ENCODE results near the gene HPSE. TPM values are rescaled to one million over a fixed set of nuclear protein-coding genes. Genes with fewer than 3 reads are reported as not detected.

Gene HPSE
- total and polyA plus RNA-seq, 9 of the 15 experiments (the other 6 are each of a cell fraction or from before 2014, with no cell fraction given): 0.01 to 0.42 (median 0.14) TPM; not detected in 1

- H2AFZ ChIP-seq (ENCODE audit: low read depth, low read length): no peak overlapping the region
- FAIRE-seq: no peak
- peaks cover 34 to 44% of the 10 kb centered on the region in 2 experiments; a peak in 4 of 5 replicates for H3K27me3 ChIP-seq (ENCODE audit: control insufficient read depth in 2 of 2, insufficient read depth in 2 of 2, low read length in 2 of 2)
- no peaks in the 10 kb centered on the region for H3K4me1 ChIP-seq (replicated peaks in 1 of 2; ENCODE audit: control insufficient read depth in 2 of 2, insufficient read depth in 2 of 2, low read length in 2 of 2)
- no peaks in the 10 kb centered on the region for H3K9me3 ChIP-seq (replicated peaks; ENCODE audit: control insufficient read depth, insufficient read depth, low read depth, low read length)
- POLR2A ChIA-PET: no interaction called here
- no peaks in the 10 kb centered on the region for H3K79me2 ChIP-seq (ENCODE audit: control insufficient read depth, insufficient read depth, low read length)
- no peak overlapping the region for H3K4me3 ChIP-seq
- intact Hi-C loops (cut with micrococcal nuclease) (no loop called here), in situ Hi-C loops (cut with MboI) (no loop called here)
- WGBS (ENCODE audit: insufficient coverage, low coverage, missing lambda C conversion rate): 0% methylated on average over 3 of the region's 3 CpGs
- no peaks in the 10 kb centered on the region for H3K9me1 ChIP-seq (ENCODE audit: control insufficient read depth, insufficient read depth, low read length)
- H4K20me1 ChIP-seq (replicated peaks; ENCODE audit: control insufficient read depth, insufficient read depth, low read length): no peaks in the 10 kb centered on the region
- CTCF ChIA-PET (ENCODE audit: low intra/inter-chr PET ratio): no interaction called here
- BruUV-seq (replicated peaks): no TSS peak
- H3K9ac ChIP-seq (ENCODE audit: insufficient read depth in 1 of 2, low read depth in 2 of 2, low read length in 2 of 2): no peak overlapping the region
- no peak overlapping the region for H3K27ac ChIP-seq (ENCODE audit: extremely low read depth, low read depth, low read length)
- no peak for ATAC-seq
- no peak for DNase-seq (ENCODE audit: extremely low read depth in 1 of 4, low spot score in 3 of 4)
- no peaks in the 10 kb centered on the region for H3K36me3 ChIP-seq (ENCODE audit: control insufficient read depth, insufficient read depth, low read length)
- H3K4me2 ChIP-seq (ENCODE audit: insufficient read depth, low read length): no peak overlapping the region
- no peak for TF ChIP-seq ZBTB40 (IDR thresholded peaks at IDR 0.05)
- TF ChIP-seq ZBTB40 (CRISPR knock-in tag; IDR thresholded peaks at IDR 0.05): no peak
- no peak for TF ChIP-seq CAMTA2 (CRISPR knock-in tag; conservative IDR thresholded peaks at IDR 0.05)
- TF ChIP-seq CBX8 (IDR thresholded peaks at IDR 0.05; ENCODE audit: borderline replicate concordance, extremely low read depth, low read depth, low read length, poor library complexity, severe bottlenecking): no peak
- TF ChIP-seq ZNF77 (CRISPR knock-in tag; IDR thresholded peaks at IDR 0.05): no peak
- no peak for TF ChIP-seq BRD4 (IDR thresholded peaks at IDR 0.05)
- TF ChIP-seq, protein P1, sequence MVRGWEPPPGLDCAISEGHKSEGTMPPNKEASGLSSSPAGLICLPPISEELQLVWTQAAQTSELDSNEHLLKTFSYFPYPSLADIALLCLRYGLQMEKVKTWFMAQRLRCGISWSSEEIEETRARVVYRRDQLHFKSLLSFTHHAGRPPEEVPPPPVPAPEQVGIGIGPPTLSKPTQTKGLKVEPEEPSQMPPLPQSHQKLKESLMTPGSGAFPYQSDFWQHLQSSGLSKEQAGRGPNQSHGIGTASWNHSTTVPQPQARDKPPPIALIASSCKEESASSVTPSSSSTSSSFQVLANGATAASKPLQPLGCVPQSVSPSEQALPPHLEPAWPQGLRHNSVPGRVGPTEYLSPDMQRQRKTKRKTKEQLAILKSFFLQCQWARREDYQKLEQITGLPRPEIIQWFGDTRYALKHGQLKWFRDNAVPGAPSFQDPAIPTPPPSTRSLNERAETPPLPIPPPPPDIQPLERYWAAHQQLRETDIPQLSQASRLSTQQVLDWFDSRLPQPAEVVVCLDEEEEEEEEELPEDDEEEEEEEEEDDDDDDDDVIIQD (CRISPR knock-in tag; IDR thresholded peaks at IDR 0.05): no peak
- no peak for TF ChIP-seq HEY1 (CRISPR knock-in tag; IDR thresholded peaks at IDR 0.05; ENCODE audit: borderline replicate concordance)
- TF ChIP-seq LARP7 (IDR thresholded peaks at IDR 0.05): no peak
- TF ChIP-seq XRCC3 (IDR thresholded peaks at IDR 0.05): no peak
- no peak for TF ChIP-seq CREB5 (CRISPR knock-in tag; IDR thresholded peaks at IDR 0.05)
- no peak for TF ChIP-seq ZNF76 (CRISPR knock-in tag; IDR thresholded peaks at IDR 0.05; ENCODE audit: borderline replicate concordance)
These were observed 11.5 kb downstream of the HPSE start for GRCh38 chr4:83323136-83323535.

Measured in K562 (cell line).